ENCODE measurements around the gene SMARCA5. TPM values are rescaled to one million over a fixed set of nuclear protein-coding genes. Genes with fewer than 3 reads are reported as not detected.

The SMARCA5 gene
- total and polyA plus RNA-seq, 10 of the 15 experiments (the other 5 are each of a cell fraction or from before 2014, with no cell fraction given), result 21.7 to 69.6 (median 37.4) TPM

- TF ChIP-seq, protein P1, sequence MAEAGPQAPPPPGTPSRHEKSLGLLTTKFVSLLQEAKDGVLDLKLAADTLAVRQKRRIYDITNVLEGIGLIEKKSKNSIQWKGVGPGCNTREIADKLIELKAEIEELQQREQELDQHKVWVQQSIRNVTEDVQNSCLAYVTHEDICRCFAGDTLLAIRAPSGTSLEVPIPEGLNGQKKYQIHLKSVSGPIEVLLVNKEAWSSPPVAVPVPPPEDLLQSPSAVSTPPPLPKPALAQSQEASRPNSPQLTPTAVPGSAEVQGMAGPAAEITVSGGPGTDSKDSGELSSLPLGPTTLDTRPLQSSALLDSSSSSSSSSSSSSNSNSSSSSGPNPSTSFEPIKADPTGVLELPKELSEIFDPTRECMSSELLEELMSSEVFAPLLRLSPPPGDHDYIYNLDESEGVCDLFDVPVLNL (IDR thresholded peaks at IDR 0.05; ENCODE audit: low read depth, low read length), result no peak
- no peak for TF ChIP-seq ATF3 (IDR thresholded peaks at IDR 0.05; ENCODE audit: borderline replicate concordance, extremely low read depth, low read depth, low read length)
Observed at GRCh38 chr4:143575331-143575730, 61.8 kb downstream of the SMARCA5 start (continued).

DNA sequence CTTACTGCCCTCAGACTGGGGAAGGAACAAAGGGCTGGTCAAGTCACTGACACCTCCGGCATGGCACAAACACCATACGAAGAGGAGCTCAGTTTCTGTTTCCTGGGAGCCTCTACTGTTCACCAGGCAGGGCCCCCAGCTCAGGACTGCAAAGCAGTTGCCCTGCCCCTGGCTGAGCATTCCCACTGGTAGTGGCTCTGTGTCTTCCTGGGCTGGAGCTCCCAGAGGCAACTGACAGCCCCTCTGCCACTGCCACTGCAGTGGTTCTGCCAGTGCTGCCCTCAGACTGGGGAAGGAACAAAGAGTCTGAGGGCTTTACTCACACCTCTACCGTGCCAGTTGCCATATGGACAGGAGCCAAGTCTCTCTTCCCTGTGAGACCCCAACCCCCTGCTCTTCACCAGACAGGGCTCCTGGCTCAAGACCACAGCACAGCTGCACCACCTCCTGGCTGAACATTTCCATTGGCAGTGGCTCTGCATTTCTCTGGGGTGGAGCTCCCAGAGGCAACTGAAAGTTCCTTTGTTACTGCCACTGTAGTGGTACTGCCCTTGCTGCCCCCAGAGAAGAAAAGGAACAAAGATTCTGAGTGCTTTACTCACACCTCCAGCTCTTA lies 67.9 kb downstream of the SMARCA5 start:
- H3K27ac ChIP-seq (ENCODE audit: control insufficient read depth, insufficient read depth), result no peak overlapping the region
- H3K27me3 ChIP-seq (replicated peaks in 1 of 2; ENCODE audit: control insufficient read depth in 2 of 2, insufficient read depth in 2 of 2, low read length in 1 of 2), result no peaks in the 10 kb centered on the region
- ChIA-PET RAD21 (ENCODE audit: unreplicated experiment) (interaction anchor here (1.6 kb wide), 1 partner anchor 23 kb away, joined by 3 read pairs; no protein-coding TSS in a partner anchor), POLR2A (no interaction called here), SMC1A (ENCODE audit: uncharacterized antibody, unreplicated experiment) (interaction anchor here (0.9 kb wide), 1 partner anchor 48 kb away, joined by 3 read pairs; no protein-coding TSS in a partner anchor), CTCF (interaction anchor here (1.4 to 1.7 kb wide), 2 partner anchors 22 to 205 kb away, joined by 4 to 10 read pairs; no protein-coding TSS in a partner anchor)
- WGBS (ENCODE audit: insufficient coverage, insufficient replicate concordance, low lambda C conversion rate, missing lambda C conversion rate), result 15% methylated on average over 3 of the region's 3 CpGs
- DNase-seq (ENCODE audit: low read depth, low spot score) (no peak), ATAC-seq (no peak), FAIRE-seq (no peak)
- H3K79me2 ChIP-seq (ENCODE audit: control insufficient read depth, insufficient read depth, low read length), result no peaks in the 10 kb centered on the region
- H4K20me1 ChIP-seq (ENCODE audit: control insufficient read depth, insufficient read depth), result no peaks in the 10 kb centered on the region
- no peaks in the 10 kb centered on the region for H3K36me3 ChIP-seq (ENCODE audit: control insufficient read depth in 2 of 2, insufficient read depth in 2 of 2, low read length in 1 of 2)
- no peak overlapping the region for H2AFZ ChIP-seq (ENCODE audit: control insufficient read depth, low read depth, low read length)
- in situ Hi-C loops (cut with MboI), result no loop called here
- intact Hi-C loops (cut with micrococcal nuclease; ENCODE audit: unreplicated experiment), result no loop called here
- H3K4me3 ChIP-seq, result no peak overlapping the region
- no peaks in the 10 kb centered on the region for H3K4me1 ChIP-seq (ENCODE audit: control insufficient read depth, insufficient read depth, low read length)
- H3K9me3 ChIP-seq (replicated peaks; ENCODE audit: control insufficient read depth, insufficient read depth, low read length), result no peaks in the 10 kb centered on the region
- TF ChIP-seq, protein P2, sequence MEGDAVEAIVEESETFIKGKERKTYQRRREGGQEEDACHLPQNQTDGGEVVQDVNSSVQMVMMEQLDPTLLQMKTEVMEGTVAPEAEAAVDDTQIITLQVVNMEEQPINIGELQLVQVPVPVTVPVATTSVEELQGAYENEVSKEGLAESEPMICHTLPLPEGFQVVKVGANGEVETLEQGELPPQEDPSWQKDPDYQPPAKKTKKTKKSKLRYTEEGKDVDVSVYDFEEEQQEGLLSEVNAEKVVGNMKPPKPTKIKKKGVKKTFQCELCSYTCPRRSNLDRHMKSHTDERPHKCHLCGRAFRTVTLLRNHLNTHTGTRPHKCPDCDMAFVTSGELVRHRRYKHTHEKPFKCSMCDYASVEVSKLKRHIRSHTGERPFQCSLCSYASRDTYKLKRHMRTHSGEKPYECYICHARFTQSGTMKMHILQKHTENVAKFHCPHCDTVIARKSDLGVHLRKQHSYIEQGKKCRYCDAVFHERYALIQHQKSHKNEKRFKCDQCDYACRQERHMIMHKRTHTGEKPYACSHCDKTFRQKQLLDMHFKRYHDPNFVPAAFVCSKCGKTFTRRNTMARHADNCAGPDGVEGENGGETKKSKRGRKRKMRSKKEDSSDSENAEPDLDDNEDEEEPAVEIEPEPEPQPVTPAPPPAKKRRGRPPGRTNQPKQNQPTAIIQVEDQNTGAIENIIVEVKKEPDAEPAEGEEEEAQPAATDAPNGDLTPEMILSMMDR (IDR thresholded peaks at IDR 0.05 in 2 of 3, conservative IDR thresholded peaks at IDR 0.05 in 1 of 3; ENCODE audit: control insufficient read depth in 2 of 3, extremely low read depth in 1 of 3, insufficient read depth in 1 of 3, low read depth in 3 of 3, low read length in 3 of 3), result peak in 1 of 3 experiments; percentile 5; a peak in 1 of 6 replicates
- TF ChIP-seq STAT1 (conservative IDR thresholded peaks at IDR 0.05) (no peak), SIN3A (IDR thresholded peaks at IDR 0.05; ENCODE audit: low read depth, low read length) (no peak)
- H3K4me2 ChIP-seq (ENCODE audit: control insufficient read depth, insufficient read depth), result no peak overlapping the region
- no peak overlapping the region for H3K9ac ChIP-seq (ENCODE audit: control insufficient read depth, insufficient read depth, low read length)
- no TSS peak for BruUV-seq (replicated peaks)
